GM21390 (cell line): ENCODE results near the gene RGS8.
"Not testable (repeated sequence)": the region's sequence is repeated elsewhere in the genome, so short reads cannot be mapped to it uniquely, and the experiment has no call there.

Experiments
- ATAC-seq: cut with Tn5 transposase; IDR thresholded peaks from one replicate; pipeline ENCODE4 v1.9.1; 2021; ENCODE audit not compliant: unreplicated experiment

The RGS8 gene

GRCh38 chr1:182702826-182703524 is 18.6 kb upstream of the RGS8 start:
- no peak for ATAC-seq

- ATAC-seq, result no peak
These were observed 15.9 kb upstream of the RGS8 start for GRCh38 chr1:182700351-182700709.

- no peak for ATAC-seq
These were observed 15.3 kb upstream of the RGS8 start for GRCh38 chr1:182699393-182700350.

- no peak for ATAC-seq
These were observed 14.6 kb upstream of the RGS8 start for GRCh38 chr1:182698971-182699370.

- ATAC-seq, result not testable (repeated sequence)
These were observed 8.8 kb upstream of the RGS8 start for GRCh38 chr1:182693139-182693538.

- ATAC-seq, result no peak
These were observed 6.6 kb upstream of the RGS8 start for GRCh38 chr1:182690886-182691443.

- ATAC-seq, result no peak
These were observed 4.2 kb upstream of the RGS8 start for GRCh38 chr1:182688436-182689205.

- no peak for ATAC-seq
These were observed 3.0 kb upstream of the RGS8 start for GRCh38 chr1:182687361-182687760.

GRCh38 chr1:182686446-182686845 is 2.1 kb upstream of the RGS8 start:
- no peak for ATAC-seq

GRCh38 chr1:182685215-182685614 is 828 bp upstream of the RGS8 start:
- no peak for ATAC-seq

GRCh38 chr1:182682898-182683501 is 1.4 kb downstream of the RGS8 start:
- no peak for ATAC-seq

- no peak for ATAC-seq
These were observed 2.0 kb downstream of the RGS8 start for GRCh38 chr1:182682406-182682805.

GRCh38 chr1:182681568-182681912 is 2.8 kb downstream of the RGS8 start:
- no peak for ATAC-seq

GRCh38 chr1:182680901-182681567 is 3.4 kb downstream of the RGS8 start:
- no peak for ATAC-seq

GRCh38 chr1:182680408-182680807 is 4.0 kb downstream of the RGS8 start:
- no peak for ATAC-seq

- ATAC-seq, result no peak
These were observed 4.7 kb downstream of the RGS8 start for GRCh38 chr1:182679684-182680083.

GRCh38 chr1:182677397-182678098 is 6.8 kb downstream of the RGS8 start:
- peak; percentile 93 for ATAC-seq

GRCh38 chr1:182676274-182676673 is 8.1 kb downstream of the RGS8 start:
- ATAC-seq, result no peak

- no peak for ATAC-seq
These were observed 9.8 kb downstream of the RGS8 start for GRCh38 chr1:182674346-182675246.
